HG03457 (cell line): ENCODE results near the gene VSX2.

Experiments
- ATAC-seq: cut with Tn5 transposase; IDR thresholded peaks from one replicate; pipeline ENCODE4 v1.9.1; 2021; ENCODE audit warnings: moderate number of reproducible peaks; ENCODE audit not compliant: unreplicated experiment

The VSX2 gene

GRCh38 chr14:74238974-74239847 lies at the start of gene VSX2:
TSS of gene VSX2 (plus strand) at chr14:74239449. CDS start at chr14:74239562, 113 bp downstream.
- no peak for ATAC-seq

GRCh38 chr14:74190927-74191575 lies 48.2 kb upstream of the VSX2 start:
- ATAC-seq = no peak

GRCh38 chr14:74194506-74195274 lies 44.6 kb upstream of the VSX2 start:
- ATAC-seq = no peak

- no peak for ATAC-seq
Measured at GRCh38 chr14:74195623-74196022, 43.6 kb upstream of the VSX2 start.

- no peak for ATAC-seq
Measured at GRCh38 chr14:74198441-74199234, 40.6 kb upstream of the VSX2 start.

- ATAC-seq = no peak
Measured at GRCh38 chr14:74202113-74202512, 37.1 kb upstream of the VSX2 start.

- no peak for ATAC-seq
Measured at GRCh38 chr14:74203639-74204038, 35.6 kb upstream of the VSX2 start.

GRCh38 chr14:74204491-74204890 lies 34.8 kb upstream of the VSX2 start:
- no peak for ATAC-seq

- ATAC-seq = no peak
Measured at GRCh38 chr14:74205882-74206281, 33.4 kb upstream of the VSX2 start.

- ATAC-seq = no peak
Measured at GRCh38 chr14:74207943-74208342, 31.3 kb upstream of the VSX2 start.

GRCh38 chr14:74208642-74209041 lies 30.6 kb upstream of the VSX2 start:
- ATAC-seq = no peak

- no peak for ATAC-seq
Measured at GRCh38 chr14:74211945-74212580, 27.2 kb upstream of the VSX2 start.

- ATAC-seq = no peak
Measured at GRCh38 chr14:74213907-74214803, 25.1 kb upstream of the VSX2 start.

- no peak for ATAC-seq
Measured at GRCh38 chr14:74216671-74217070, 22.6 kb upstream of the VSX2 start.

GRCh38 chr14:74217672-74218448 lies 21.4 kb upstream of the VSX2 start:
- ATAC-seq = no peak

GRCh38 chr14:74218462-74218861 lies 20.8 kb upstream of the VSX2 start:
- ATAC-seq = no peak

- ATAC-seq = no peak
Measured at GRCh38 chr14:74219277-74220205, 19.7 kb upstream of the VSX2 start.
